A673 (cell line): ENCODE measurements around the gene EFCAB6.

Source experiments
- EZH2 ChIP-seq: fragments of 200-600 bp; sonication (generic); IDR thresholded peaks from 2 replicates; pipeline ENCODE4 v1.6.1; 2017; ENCODE audit warnings: borderline replicate concordance, low read depth, mild to moderate bottlenecking, mixed read lengths, antibody characterized with exemption, low read length; ENCODE audit not compliant: poor library complexity, severe bottlenecking
- TF ChIP-seq, protein P1 (sequence below): fragments of 300-800, 200-600 bp; sonication (generic); conservative IDR thresholded peaks from 2 replicates; pipeline ENCODE4 v1.5.1; 2017; ENCODE audit warnings: low read depth, mild to moderate bottlenecking, antibody characterized with exemption, low read length, moderate library complexity, mixed read lengths

DNA sequence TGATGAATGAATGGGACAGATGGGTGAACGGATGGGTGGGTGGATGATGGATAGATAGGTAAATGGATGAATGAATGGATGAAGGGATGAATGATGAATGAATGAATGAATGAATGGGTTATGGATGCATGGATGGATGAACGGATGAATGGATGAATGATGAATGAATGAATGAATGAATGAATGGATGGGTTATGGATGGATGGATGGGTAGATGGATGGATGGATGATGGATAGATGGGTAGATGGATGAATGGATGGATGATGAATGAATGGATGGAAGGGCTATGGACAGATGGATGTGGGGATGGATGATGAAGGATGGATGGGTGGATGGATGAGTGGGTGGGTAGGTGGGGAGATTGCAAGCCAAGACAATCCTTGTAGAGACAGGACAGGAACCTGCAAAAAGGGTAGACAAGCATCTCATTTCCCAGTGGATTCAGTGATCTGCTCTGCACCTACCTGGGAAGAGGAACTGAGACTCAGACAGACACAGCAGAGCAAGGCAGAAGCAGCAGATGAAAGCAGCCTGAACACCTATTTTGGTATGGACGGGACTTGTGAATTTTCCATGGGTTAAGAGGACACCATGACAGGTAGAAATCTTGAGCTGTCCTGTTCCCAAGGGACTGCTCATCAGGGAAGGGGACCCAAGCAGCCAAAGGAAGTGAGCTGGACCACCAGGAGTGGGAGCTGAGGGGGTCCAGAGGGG lies 68.0 kb downstream of the EFCAB6 start:
- no peak for TF ChIP-seq EZH2
- TF ChIP-seq, protein P1, sequence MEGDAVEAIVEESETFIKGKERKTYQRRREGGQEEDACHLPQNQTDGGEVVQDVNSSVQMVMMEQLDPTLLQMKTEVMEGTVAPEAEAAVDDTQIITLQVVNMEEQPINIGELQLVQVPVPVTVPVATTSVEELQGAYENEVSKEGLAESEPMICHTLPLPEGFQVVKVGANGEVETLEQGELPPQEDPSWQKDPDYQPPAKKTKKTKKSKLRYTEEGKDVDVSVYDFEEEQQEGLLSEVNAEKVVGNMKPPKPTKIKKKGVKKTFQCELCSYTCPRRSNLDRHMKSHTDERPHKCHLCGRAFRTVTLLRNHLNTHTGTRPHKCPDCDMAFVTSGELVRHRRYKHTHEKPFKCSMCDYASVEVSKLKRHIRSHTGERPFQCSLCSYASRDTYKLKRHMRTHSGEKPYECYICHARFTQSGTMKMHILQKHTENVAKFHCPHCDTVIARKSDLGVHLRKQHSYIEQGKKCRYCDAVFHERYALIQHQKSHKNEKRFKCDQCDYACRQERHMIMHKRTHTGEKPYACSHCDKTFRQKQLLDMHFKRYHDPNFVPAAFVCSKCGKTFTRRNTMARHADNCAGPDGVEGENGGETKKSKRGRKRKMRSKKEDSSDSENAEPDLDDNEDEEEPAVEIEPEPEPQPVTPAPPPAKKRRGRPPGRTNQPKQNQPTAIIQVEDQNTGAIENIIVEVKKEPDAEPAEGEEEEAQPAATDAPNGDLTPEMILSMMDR = no peak
